Smooth muscle cell (in vitro differentiated cells): ENCODE measurements around the gene C19orf44. TPM values are rescaled to one million over a fixed set of nuclear protein-coding genes. Genes with fewer than 3 reads are reported as not detected.

Experiments used
- DNase-seq: peaks from one replicate; lab custom pipeline; 2025; ENCODE audit not compliant: unreplicated experiment; lab: John Stamatoyannopoulos, UW
- H2AFZ ChIP-seq: fragments of 200-600 bp; sonication (generic); 2 replicates; pipeline ENCODE4 v1.6.0; 2016; ENCODE audit warnings: antibody characterized with exemption, low read depth, mild to moderate bottlenecking
- H3F3A ChIP-seq: fragments of 200-600 bp; sonication (generic); 2 replicates; pipeline ENCODE4 v1.6.0; 2017; ENCODE audit warnings: antibody characterized with exemption, low read depth
- H3K27ac ChIP-seq: fragments of 200-600 bp; sonication (generic); 2 replicates; pipeline ENCODE4 v1.5.1; 2016; ENCODE audit warnings: low read depth, mild to moderate bottlenecking
- H3K27me3 ChIP-seq: fragments of 200-600 bp; sonication (generic); 2 replicates; pipeline ENCODE4 v1.6.1; 2016; ENCODE audit warnings: low read depth, mild to moderate bottlenecking
- H3K36me3 ChIP-seq: fragments of 200-600 bp; sonication (generic); 2 replicates; pipeline ENCODE4 v1.5.1; 2016; ENCODE audit warnings: low read depth
- H3K4me1 ChIP-seq: fragments of 200-600 bp; sonication (generic); 2 replicates; pipeline ENCODE4 v1.5.1; 2016; ENCODE audit warnings: low read depth
- H3K4me2 ChIP-seq: fragments of 200-600 bp; sonication (generic); 2 replicates; pipeline ENCODE4 v1.6.0; 2016; ENCODE audit warnings: mild to moderate bottlenecking
- H3K4me3 ChIP-seq: fragments of 200-600 bp; sonication (generic); 2 replicates; pipeline ENCODE4 v1.5.1; 2016; ENCODE audit warnings: mild to moderate bottlenecking
- H3K79me2 ChIP-seq: fragments of 200-600 bp; sonication (generic); 2 replicates; pipeline ENCODE4 v1.6.0; 2016; ENCODE audit warnings: low read depth, mild to moderate bottlenecking
- H3K9ac ChIP-seq: fragments of 200-600 bp; sonication (generic); 2 replicates; pipeline ENCODE4 v1.6.0; 2016; ENCODE audit warnings: low read depth
- H3K9me3 ChIP-seq: fragments of 200-600 bp; sonication (generic); replicated peaks from 2 replicates; pipeline ENCODE4 v1.5.1; 2016; ENCODE audit warnings: low read depth
- H4K20me1 ChIP-seq: fragments of 200-600 bp; sonication (generic); 2 replicates; pipeline ENCODE4 v1.6.0; 2016; ENCODE audit warnings: low read depth
- WGBS: methylation state at CpG from one replicate; pipeline ENCODE4 v1.1.7; 2016; ENCODE audit warnings: low lambda C conversion rate; 5-methylcytosine and 5-hydroxymethylcytosine counted together
- polyA plus RNA-seq: library from polyadenylated mRNA; unstranded; fragments of >200 nt; fragmentation: Nextera tagmentation; extraction: Ambion mirVana; gene quantifications from 2 replicates; pipeline ENCODE4 v1.2.1, GENCODE V29; 2016
- total RNA-seq: library from RNA; depleted of rRNA; stranded (reverse); fragments of >200 nt; gene quantifications from 2 replicates; pipeline ENCODE4 v1.2.3, GENCODE V29; 2014
- TF ChIP-seq, protein P1 (sequence below): fragments of 200-600 bp; sonication (generic); IDR thresholded peaks from 2 replicates; pipeline ENCODE4 v1.5.1; 2017; ENCODE audit warnings: borderline replicate concordance, mild to moderate bottlenecking, antibody characterized with exemption; ENCODE audit not compliant: insufficient read depth, poor library complexity, severe bottlenecking

C19orf44 gene
- total and polyA plus RNA-seq, 2 experiments from 2014 or later: 3.3 to 3.4 TPM

DNA sequence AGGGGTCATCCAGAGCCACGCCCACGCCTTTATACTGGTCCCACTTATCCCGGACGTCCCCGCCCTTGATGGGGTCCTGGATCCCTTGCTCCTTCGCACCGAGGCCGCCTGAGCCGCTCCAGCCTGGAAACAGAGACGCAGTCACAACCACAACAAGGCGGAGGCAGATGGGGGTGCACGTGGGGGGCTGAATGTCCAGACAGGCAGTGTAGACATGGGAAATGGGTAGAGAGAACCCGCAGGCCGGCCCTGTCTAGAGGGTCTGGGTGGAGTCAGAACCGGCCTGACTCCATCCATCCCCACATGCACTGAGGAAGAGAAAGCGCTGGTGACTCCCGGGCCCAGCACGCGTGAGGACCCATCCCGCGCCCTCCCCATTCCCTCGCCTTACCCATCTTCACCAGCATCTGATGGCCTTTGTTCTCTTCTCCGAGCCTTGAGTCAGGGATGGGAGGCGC lies 23.1 kb downstream of the C19orf44 start:
- TF ChIP-seq, protein P1, sequence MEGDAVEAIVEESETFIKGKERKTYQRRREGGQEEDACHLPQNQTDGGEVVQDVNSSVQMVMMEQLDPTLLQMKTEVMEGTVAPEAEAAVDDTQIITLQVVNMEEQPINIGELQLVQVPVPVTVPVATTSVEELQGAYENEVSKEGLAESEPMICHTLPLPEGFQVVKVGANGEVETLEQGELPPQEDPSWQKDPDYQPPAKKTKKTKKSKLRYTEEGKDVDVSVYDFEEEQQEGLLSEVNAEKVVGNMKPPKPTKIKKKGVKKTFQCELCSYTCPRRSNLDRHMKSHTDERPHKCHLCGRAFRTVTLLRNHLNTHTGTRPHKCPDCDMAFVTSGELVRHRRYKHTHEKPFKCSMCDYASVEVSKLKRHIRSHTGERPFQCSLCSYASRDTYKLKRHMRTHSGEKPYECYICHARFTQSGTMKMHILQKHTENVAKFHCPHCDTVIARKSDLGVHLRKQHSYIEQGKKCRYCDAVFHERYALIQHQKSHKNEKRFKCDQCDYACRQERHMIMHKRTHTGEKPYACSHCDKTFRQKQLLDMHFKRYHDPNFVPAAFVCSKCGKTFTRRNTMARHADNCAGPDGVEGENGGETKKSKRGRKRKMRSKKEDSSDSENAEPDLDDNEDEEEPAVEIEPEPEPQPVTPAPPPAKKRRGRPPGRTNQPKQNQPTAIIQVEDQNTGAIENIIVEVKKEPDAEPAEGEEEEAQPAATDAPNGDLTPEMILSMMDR: no peak
- 96% methylated on average over 24 of the region's 24 CpGs for WGBS
- Histone ChIP-seq H2AFZ (no peak overlapping the region), H3K4me2 (no peak overlapping the region), H3K36me3 (no peaks in the 10 kb centered on the region), H3K9ac (no peak overlapping the region), H3K9me3 (no peaks in the 10 kb centered on the region), H3K79me2 (no peaks in the 10 kb centered on the region), H4K20me1 (peaks cover 4% of the 10 kb centered on the region), H3K4me1 (no peaks in the 10 kb centered on the region), H3K27me3 (no peaks in the 10 kb centered on the region), H3K4me3 (no peak overlapping the region), H3F3A (no peaks in the 10 kb centered on the region), H3K27ac (no peak overlapping the region)
- DNase-seq: no peak

DNA sequence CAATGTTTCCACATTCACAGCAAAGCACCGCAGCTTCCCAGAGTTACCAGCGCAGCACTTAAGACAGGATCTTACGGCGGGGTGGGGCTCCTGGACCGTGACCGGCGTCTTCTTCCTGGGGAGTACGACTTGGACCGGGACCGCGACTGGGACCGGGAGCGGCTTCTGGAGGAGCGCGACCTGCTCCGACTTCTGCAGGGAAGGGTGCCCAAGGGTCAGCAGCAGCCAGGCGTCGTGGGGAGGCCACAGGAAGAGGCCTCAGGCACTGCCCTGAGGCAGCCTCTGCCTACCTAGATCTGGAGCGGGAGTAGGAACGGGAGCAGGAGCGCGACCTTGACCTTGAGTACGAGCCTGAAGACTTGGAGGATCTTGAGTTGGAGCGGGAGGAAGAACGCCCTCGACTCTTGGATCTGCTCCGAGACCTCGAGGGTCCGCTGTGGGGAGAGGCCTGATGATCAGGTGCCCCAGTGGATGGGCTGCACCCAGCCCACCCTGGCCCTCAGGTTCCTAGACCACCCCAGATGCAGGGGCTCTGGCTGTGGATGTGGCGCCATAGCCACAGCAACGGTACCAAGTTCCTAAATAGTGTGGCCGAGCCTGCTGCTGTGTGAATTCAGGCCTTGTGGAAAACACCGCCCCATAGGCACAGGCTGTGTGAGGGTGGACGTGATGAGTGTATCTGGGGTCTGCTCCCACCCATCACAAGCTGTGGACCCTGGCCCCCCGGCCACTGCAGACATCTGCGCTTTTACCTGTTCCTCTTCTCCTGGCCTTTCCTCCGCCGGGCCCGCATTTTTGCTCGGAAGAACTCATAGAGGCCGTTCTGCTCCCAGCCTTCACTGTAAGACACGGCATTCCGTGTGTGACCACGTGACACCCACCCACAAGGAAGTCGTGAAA lies 24.1 kb downstream of the C19orf44 start:
- H3K9ac ChIP-seq: no peak overlapping the region
- DNase-seq: no peak
- no peak overlapping the region for H3K4me2 ChIP-seq
- H3K36me3 ChIP-seq: no peaks in the 10 kb centered on the region
- peaks cover 4% of the 10 kb centered on the region for H4K20me1 ChIP-seq
- H3K4me3 ChIP-seq: no peak overlapping the region
- WGBS: 94% methylated on average over 45 of the region's 45 CpGs
- H3K79me2 ChIP-seq: no peaks in the 10 kb centered on the region
- H3K4me1 ChIP-seq: no peaks in the 10 kb centered on the region
- no peak overlapping the region for H2AFZ ChIP-seq
- no peaks in the 10 kb centered on the region for H3F3A ChIP-seq
- no peaks in the 10 kb centered on the region for H3K9me3 ChIP-seq
- no peak overlapping the region for H3K27ac ChIP-seq
- H3K27me3 ChIP-seq: no peaks in the 10 kb centered on the region
- TF ChIP-seq, protein P1: no peak

DNA sequence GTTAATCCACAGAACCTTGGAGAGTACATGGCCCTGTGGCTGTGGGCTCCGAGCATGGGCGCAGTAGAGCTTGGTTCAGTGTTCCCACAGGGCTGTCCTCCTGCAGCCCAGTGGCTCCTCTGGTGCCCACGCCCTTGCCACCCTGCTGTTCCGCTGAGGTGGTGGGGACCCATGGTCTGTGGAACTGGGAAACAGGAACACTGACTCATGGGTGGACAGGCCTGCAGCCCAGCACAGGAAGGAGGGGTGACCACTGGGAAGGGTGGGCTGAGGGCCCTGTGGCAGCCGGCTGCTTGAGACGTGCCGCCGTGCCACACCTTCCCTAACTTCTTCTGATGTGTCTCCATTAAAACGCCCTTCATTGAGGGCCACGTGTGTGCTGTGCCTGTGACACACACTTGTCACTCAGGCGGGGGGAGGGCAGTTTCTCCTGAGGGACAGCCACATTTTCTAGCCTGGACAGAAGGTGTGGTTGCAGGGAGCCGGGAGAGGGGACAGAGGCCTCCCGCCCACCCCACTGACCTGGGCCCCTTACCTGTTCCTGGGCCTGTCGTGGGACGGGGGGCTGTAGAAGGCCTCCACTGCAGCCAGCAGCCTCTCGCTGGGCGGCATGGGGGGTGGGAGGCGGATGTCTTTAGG lies 24.9 kb downstream of the C19orf44 start:
- H4K20me1 ChIP-seq: peaks cover 4% of the 10 kb centered on the region
- H3K27me3 ChIP-seq: no peaks in the 10 kb centered on the region
- no peaks in the 10 kb centered on the region for H3K4me1 ChIP-seq
- H2AFZ ChIP-seq: no peak overlapping the region
- no peaks in the 10 kb centered on the region for H3F3A ChIP-seq
- TF ChIP-seq, protein P1: no peak
- no peaks in the 10 kb centered on the region for H3K79me2 ChIP-seq
- 97% methylated on average over 17 of the region's 18 CpGs for WGBS
- H3K9me3 ChIP-seq: no peaks in the 10 kb centered on the region
- no peak overlapping the region for H3K9ac ChIP-seq
- H3K27ac ChIP-seq: no peak overlapping the region
- no peak for DNase-seq
- no peaks in the 10 kb centered on the region for H3K36me3 ChIP-seq
- H3K4me3 ChIP-seq: no peak overlapping the region
- H3K4me2 ChIP-seq: no peak overlapping the region
